GM18511 (cell line): Measurements from ENCODE around the gene PRKN.

ENCODE experiments used
- ATAC-seq: cut with Tn5 transposase; IDR thresholded peaks from one replicate; pipeline ENCODE4 v1.9.1; 2021; ENCODE audit warnings: mild to moderate bottlenecking, moderate library complexity; ENCODE audit not compliant: unreplicated experiment

PRKN gene

GRCh38 chr6:161379834-161380582 lies 1347.6 kb downstream of the PRKN start:
- no peak for ATAC-seq

GRCh38 chr6:161378115-161378514 lies 1349.5 kb downstream of the PRKN start:
- no peak for ATAC-seq

- ATAC-seq, result no peak
Measured at GRCh38 chr6:161377116-161377515, 1350.5 kb downstream of the PRKN start.

- ATAC-seq, result no peak
Measured at GRCh38 chr6:161376367-161376766, 1351.2 kb downstream of the PRKN start.

GRCh38 chr6:161374971-161375873 lies 1352.3 kb downstream of the PRKN start:
- no peak for ATAC-seq

GRCh38 chr6:161373905-161374451 lies 1353.6 kb downstream of the PRKN start:
- peak; percentile 53 for ATAC-seq

GRCh38 chr6:161372422-161372793 lies 1355.2 kb downstream of the PRKN start:
- ATAC-seq, result no peak

- ATAC-seq, result peak; percentile 89
Measured at GRCh38 chr6:161370880-161371279, 1356.7 kb downstream of the PRKN start.

GRCh38 chr6:161369339-161369738 lies 1358.2 kb downstream of the PRKN start:
- ATAC-seq, result no peak

- ATAC-seq, result no peak
Measured at GRCh38 chr6:161368514-161368913, 1359.1 kb downstream of the PRKN start.

- no peak for ATAC-seq
Measured at GRCh38 chr6:161367472-161367871, 1360.1 kb downstream of the PRKN start.

GRCh38 chr6:161366301-161366923 lies 1361.2 kb downstream of the PRKN start:
- no peak for ATAC-seq

- ATAC-seq, result no peak
Measured at GRCh38 chr6:161365633-161366032, 1361.9 kb downstream of the PRKN start.

- ATAC-seq, result no peak
Measured at GRCh38 chr6:161363286-161363685, 1364.3 kb downstream of the PRKN start.

- no peak for ATAC-seq
Measured at GRCh38 chr6:161362266-161362665, 1365.3 kb downstream of the PRKN start.

GRCh38 chr6:161361529-161361928 lies 1366.0 kb downstream of the PRKN start:
- ATAC-seq, result no peak

- ATAC-seq, result no peak
Measured at GRCh38 chr6:161360520-161360919, 1367.0 kb downstream of the PRKN start.

- ATAC-seq, result no peak
Measured at GRCh38 chr6:161359618-161359945, 1368.0 kb downstream of the PRKN start.

- ATAC-seq, result no peak
Measured at GRCh38 chr6:161356167-161356854, 1371.3 kb downstream of the PRKN start.

GRCh38 chr6:161355696-161356095 lies 1371.9 kb downstream of the PRKN start:
- no peak for ATAC-seq

- ATAC-seq, result no peak
Measured at GRCh38 chr6:161354956-161355355, 1372.6 kb downstream of the PRKN start.
